Activated T-helper 17 cell treated with anti-CD3 and anti-CD28 coated beads, Interleukin-2, amount 50 U/mL, for 72 hours (primary cell): Measurements from ENCODE around the gene C13orf42. TPM values are rescaled to one million over a fixed set of nuclear protein-coding genes. Genes with fewer than 3 reads are reported as not detected.
"Not testable (repeated sequence)": the region's sequence is repeated elsewhere in the genome, so short reads cannot be mapped to it uniquely, and the experiment has no call there.

Source experiments
- ATAC-seq: fragments of 150-1000 bp; cut with Tn5 transposase; replicated peaks from 2 replicates; pipeline ENCODE4 v1.10.0; 2021; ENCODE audit warnings: mild to moderate bottlenecking, moderate library complexity
- H3K27ac Mint-ChIP-seq: one replicate; pipeline ENCODE4 v1.8.0; 2022; ENCODE audit warnings: mixed read lengths
- H3K27me3 Mint-ChIP-seq: one replicate; pipeline ENCODE4 v1.8.0; 2022; ENCODE audit warnings: mixed read lengths
- H3K36me3 Mint-ChIP-seq: one replicate; pipeline ENCODE4 v1.8.0; 2022; ENCODE audit warnings: low read depth, mild to moderate bottlenecking, mixed read lengths
- H3K4me1 Mint-ChIP-seq: one replicate; pipeline ENCODE4 v1.8.0; 2022; ENCODE audit warnings: mixed read lengths
- H3K4me3 Mint-ChIP-seq: one replicate; pipeline ENCODE4 v1.8.0; 2022; ENCODE audit warnings: mild to moderate bottlenecking, mixed read lengths
- H3K9me3 Mint-ChIP-seq: one replicate; pipeline ENCODE4 v1.8.0; 2022; ENCODE audit warnings: mixed read lengths
- total RNA-seq, 2 donors: library from RNA; stranded (reverse); gene quantifications; one replicate each; pipeline ENCODE4 v1.2.3, GENCODE V29; 2022

The C13orf42 gene
- total RNA-seq, 2 donors from 2014 or later, result not detected

- H3K27ac Mint-ChIP-seq, result no peak overlapping the region
- peaks cover 22% of the 10 kb centered on the region for H3K27me3 Mint-ChIP-seq
- H3K4me3 Mint-ChIP-seq, result no peak overlapping the region
- peaks cover 3% of the 10 kb centered on the region for H3K9me3 Mint-ChIP-seq
- no peaks in the 10 kb centered on the region for H3K4me1 Mint-ChIP-seq
- no peak for ATAC-seq
- H3K36me3 Mint-ChIP-seq, result no peaks in the 10 kb centered on the region
Observed at GRCh38 chr13:51137250-51137649, 26.2 kb upstream of the C13orf42 start.

DNA sequence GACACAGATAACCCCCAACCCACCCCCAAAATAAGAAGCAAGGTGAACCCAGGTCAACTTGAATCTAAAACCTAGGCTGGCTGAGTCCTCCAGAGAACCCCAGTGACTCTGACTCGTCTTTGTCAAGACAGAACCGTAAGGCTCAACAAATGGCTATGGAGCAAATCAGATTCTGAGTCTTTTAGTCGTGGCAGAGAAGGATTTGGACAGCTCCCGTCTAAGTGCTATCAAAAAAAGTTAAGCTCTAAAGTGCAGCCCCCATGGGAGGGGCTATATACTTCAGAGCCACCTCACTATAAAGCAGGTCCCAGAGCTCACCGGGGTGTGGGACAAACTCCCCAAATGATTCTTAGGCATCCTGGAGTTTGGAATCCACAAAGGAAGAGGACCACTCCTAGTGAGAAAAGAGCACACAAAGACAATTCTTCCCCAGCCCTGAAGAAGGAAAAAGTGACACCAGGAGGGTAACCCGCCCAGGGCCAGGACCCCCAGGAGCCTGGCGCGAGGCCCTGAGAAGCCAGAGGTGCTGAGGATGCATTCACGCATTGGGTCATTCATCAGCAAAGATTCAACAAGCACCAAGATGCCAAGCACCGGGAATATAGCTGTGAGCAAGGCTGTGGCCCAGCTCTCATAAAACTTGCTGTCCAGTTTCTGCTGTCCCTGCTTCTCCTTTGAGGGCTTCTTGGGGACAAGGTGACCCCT lies 25.4 kb upstream of the C13orf42 start:
- H3K27me3 Mint-ChIP-seq, result peaks cover 22% of the 10 kb centered on the region
- no peak for ATAC-seq
- H3K9me3 Mint-ChIP-seq, result peaks cover 3% of the 10 kb centered on the region
- no peak overlapping the region for H3K27ac Mint-ChIP-seq
- H3K4me3 Mint-ChIP-seq, result no peak overlapping the region
- H3K4me1 Mint-ChIP-seq, result no peaks in the 10 kb centered on the region
- no peaks in the 10 kb centered on the region for H3K36me3 Mint-ChIP-seq

- no peaks in the 10 kb centered on the region for H3K4me1 Mint-ChIP-seq
- H3K4me3 Mint-ChIP-seq, result no peak overlapping the region
- no peaks in the 10 kb centered on the region for H3K36me3 Mint-ChIP-seq
- peaks cover 9% of the 10 kb centered on the region for H3K9me3 Mint-ChIP-seq
- H3K27me3 Mint-ChIP-seq, result peaks cover 18% of the 10 kb centered on the region
- ATAC-seq, result no peak
- no peak overlapping the region for H3K27ac Mint-ChIP-seq
Observed at GRCh38 chr13:51134763-51135365, 23.8 kb upstream of the C13orf42 start.

- no peak for ATAC-seq
- peaks cover 5% of the 10 kb centered on the region for H3K4me1 Mint-ChIP-seq
- H3K9me3 Mint-ChIP-seq, result peaks cover 9% of the 10 kb centered on the region
- no peak overlapping the region for H3K4me3 Mint-ChIP-seq
- H3K27me3 Mint-ChIP-seq, result peaks cover 4% of the 10 kb centered on the region
- H3K36me3 Mint-ChIP-seq, result no peaks in the 10 kb centered on the region
- no peak overlapping the region for H3K27ac Mint-ChIP-seq
Observed at GRCh38 chr13:51130348-51130747, 19.3 kb upstream of the C13orf42 start.

- H3K27me3 Mint-ChIP-seq, result peaks cover 9% of the 10 kb centered on the region
- peaks cover 14% of the 10 kb centered on the region for H3K4me1 Mint-ChIP-seq
- ATAC-seq, result peak; percentile 56
- H3K36me3 Mint-ChIP-seq, result no peaks in the 10 kb centered on the region
- no peak overlapping the region for H3K4me3 Mint-ChIP-seq
- peaks cover 6% of the 10 kb centered on the region for H3K9me3 Mint-ChIP-seq
- H3K27ac Mint-ChIP-seq, result no peak overlapping the region
Observed at GRCh38 chr13:51125495-51126226, 14.6 kb upstream of the C13orf42 start.

GRCh38 chr13:51122868-51123566 lies 11.9 kb upstream of the C13orf42 start:
- no peaks in the 10 kb centered on the region for H3K9me3 Mint-ChIP-seq
- peak overlapping the region; percentile 47 for H3K27ac Mint-ChIP-seq
- H3K4me1 Mint-ChIP-seq, result peaks cover 14% of the 10 kb centered on the region
- peaks cover 14% of the 10 kb centered on the region for H3K27me3 Mint-ChIP-seq
- no peaks in the 10 kb centered on the region for H3K36me3 Mint-ChIP-seq
- peak; percentile 87 for ATAC-seq
- H3K4me3 Mint-ChIP-seq, result no peak overlapping the region

DNA sequence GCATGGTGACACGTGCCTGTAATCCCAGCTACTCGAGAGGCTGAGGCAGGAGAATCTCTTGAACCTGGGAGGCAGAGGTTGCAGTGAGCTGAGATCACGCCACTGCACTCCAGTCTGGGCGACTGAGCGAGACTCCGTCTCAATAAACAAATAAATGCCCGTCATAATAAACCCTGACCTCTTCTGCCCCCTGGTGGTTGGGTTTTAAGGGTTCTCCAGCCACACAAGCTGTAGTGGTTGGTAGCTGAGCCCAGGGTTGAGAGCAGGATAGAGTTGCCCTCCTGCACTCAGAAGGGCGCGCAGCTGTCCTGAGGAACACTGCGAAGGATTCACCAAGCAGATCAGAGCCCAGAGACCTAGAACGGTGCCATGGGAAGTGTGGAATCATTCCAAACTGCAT lies 9.8 kb upstream of the C13orf42 start:
- not testable (repeated sequence) for H3K27ac Mint-ChIP-seq, H3K9me3 Mint-ChIP-seq, H3K36me3 Mint-ChIP-seq, H3K4me3 Mint-ChIP-seq, ATAC-seq
- Mint-ChIP-seq H3K4me1 (peaks cover 13% of the 10 kb centered on the region), H3K27me3 (peaks cover 23% of the 10 kb centered on the region)

DNA sequence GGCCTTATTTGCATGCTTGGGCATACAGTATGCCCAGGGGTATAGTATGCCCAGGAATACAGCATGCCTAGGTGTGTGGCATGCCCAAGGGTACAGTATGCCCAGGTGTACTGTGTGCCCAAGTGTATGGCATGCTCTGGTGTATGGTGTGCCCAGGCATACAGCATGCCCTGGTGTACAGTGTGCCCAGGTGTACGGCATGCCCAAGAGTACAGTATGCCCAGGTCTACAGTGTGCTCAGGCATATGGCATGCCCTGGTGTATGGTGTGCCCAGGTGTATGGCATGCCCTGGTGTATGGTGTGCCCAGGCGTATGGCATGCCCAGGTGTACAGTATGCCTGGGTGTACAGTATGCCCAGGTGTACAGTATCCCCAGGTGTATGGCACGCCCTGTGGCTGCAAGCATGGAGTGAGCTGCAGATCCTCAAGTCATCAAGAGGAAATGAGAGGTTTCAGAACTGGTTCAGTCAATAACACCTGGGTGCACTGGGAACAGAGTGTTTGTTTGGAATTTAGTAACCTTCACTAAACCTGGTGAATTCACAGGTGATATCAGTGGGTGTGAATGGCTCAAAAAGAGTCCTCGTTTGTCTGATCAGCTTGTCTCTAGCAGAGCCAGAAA lies 7.8 kb upstream of the C13orf42 start:
- Mint-ChIP-seq H3K9me3 (peaks cover 4% of the 10 kb centered on the region), H3K27ac (no peak overlapping the region), H3K4me3 (no peak overlapping the region), H3K27me3 (peaks cover 30% of the 10 kb centered on the region), H3K4me1 (peaks cover 9% of the 10 kb centered on the region), H3K36me3 (no peaks in the 10 kb centered on the region)
- ATAC-seq, result no peak

GRCh38 chr13:51113969-51114368 lies 2.9 kb upstream of the C13orf42 start:
- Mint-ChIP-seq H3K36me3 (no peaks in the 10 kb centered on the region), H3K27me3 (peaks cover 22% of the 10 kb centered on the region), H3K4me3 (no peak overlapping the region), H3K9me3 (peaks cover 4% of the 10 kb centered on the region), H3K27ac (no peak overlapping the region), H3K4me1 (no peaks in the 10 kb centered on the region)
- ATAC-seq, result peak; percentile 68

DNA sequence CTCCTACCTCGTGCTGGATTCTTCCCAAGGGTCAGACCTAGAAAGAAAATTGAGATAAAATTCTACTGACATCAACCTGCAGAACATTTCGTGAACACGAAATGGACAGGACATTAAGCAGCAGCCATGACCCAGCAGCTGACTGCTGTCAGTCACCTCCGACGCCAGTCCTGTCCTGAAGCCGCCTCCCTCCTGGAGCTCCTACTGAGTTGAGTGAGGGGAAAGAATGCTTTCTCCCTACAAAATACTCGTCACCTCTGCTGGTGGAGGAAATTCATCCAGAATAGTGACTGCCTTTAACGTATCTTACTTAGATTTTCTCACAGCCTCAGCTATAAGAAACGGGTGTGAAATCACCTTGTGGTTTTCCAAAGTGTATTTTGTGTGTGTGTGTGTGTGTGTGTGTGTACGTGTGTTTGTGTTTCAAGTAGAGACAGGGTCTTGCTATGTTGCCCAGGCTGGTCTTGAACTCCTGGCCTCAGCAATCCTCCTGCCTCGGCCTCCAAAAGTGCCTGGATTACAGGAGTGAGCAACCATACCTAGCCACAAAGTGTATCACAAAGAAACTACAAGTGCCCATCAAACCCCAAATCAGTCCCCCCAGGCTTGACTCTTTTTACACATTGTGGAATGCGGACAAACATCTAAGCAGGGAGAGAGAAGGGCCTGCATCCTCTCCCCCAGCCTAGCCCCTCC lies 2.3 kb upstream of the C13orf42 start:
- H3K27me3 Mint-ChIP-seq, result peaks cover 22% of the 10 kb centered on the region
- no peak for ATAC-seq
- H3K9me3 Mint-ChIP-seq, result peaks cover 4% of the 10 kb centered on the region
- H3K27ac Mint-ChIP-seq, result no peak overlapping the region
- no peak overlapping the region for H3K4me3 Mint-ChIP-seq
- H3K4me1 Mint-ChIP-seq, result no peaks in the 10 kb centered on the region
- no peaks in the 10 kb centered on the region for H3K36me3 Mint-ChIP-seq

DNA sequence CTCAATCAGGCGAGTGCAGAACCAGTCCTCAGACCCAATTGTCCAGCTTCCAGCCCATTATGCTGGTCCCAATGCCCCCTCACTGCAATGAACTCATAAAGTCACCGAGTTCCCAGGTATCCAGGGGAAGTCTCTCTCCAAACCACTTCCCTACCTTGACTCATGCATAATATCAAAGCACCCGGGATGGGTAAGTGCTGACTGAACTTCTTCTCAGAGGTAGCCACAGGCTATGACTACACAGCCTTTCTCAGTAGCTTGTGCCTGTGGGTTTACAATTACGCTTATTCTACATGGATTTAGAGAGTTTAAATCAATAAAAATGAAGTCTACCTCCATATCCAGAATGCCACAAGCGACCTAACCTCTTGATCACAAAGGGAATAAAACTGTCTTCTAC lies 1.7 kb upstream of the C13orf42 start:
- Mint-ChIP-seq H3K27ac (no peak overlapping the region), H3K27me3 (peaks cover 19% of the 10 kb centered on the region), H3K36me3 (no peaks in the 10 kb centered on the region), H3K4me1 (no peaks in the 10 kb centered on the region), H3K4me3 (no peak overlapping the region), H3K9me3 (peaks cover 2% of the 10 kb centered on the region)
- peak; percentile 78 for ATAC-seq

- H3K4me3 Mint-ChIP-seq, result no peak overlapping the region
- no peaks in the 10 kb centered on the region for H3K4me1 Mint-ChIP-seq
- no peak overlapping the region for H3K27ac Mint-ChIP-seq
- H3K9me3 Mint-ChIP-seq, result no peaks in the 10 kb centered on the region
- no peak for ATAC-seq
- no peaks in the 10 kb centered on the region for H3K36me3 Mint-ChIP-seq
- peaks cover 17% of the 10 kb centered on the region for H3K27me3 Mint-ChIP-seq
Observed at GRCh38 chr13:51111997-51112396, 923 bp upstream of the C13orf42 start.

DNA sequence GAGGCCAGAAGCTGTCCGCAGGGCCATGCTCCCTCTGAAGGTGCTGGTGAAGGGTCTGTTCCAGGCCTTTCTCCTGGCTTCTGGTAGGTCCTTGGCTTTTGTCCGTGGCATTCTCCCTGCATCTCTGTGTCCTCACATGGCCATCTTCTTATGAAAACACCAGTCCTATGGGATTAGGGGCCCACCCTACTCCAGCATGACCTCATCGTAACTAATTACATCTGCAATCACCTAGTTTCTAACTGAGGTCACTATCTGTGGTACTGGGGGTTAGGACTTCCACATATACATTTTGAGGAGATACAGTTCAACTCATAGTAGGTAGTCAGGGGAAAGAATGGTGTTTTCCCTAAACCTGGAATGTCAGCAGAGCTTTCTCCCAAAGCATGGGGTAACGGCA lies 3.1 kb downstream of the C13orf42 start:
- Mint-ChIP-seq H3K4me1 (no peaks in the 10 kb centered on the region), H3K9me3 (no peaks in the 10 kb centered on the region), H3K36me3 (no peaks in the 10 kb centered on the region), H3K4me3 (no peak overlapping the region), H3K27ac (no peak overlapping the region), H3K27me3 (peaks cover 11% of the 10 kb centered on the region)
- no peak for ATAC-seq

GRCh38 chr13:51105046-51105445 lies 6.0 kb downstream of the C13orf42 start:
- no peaks in the 10 kb centered on the region for H3K4me1 Mint-ChIP-seq
- no peak overlapping the region for H3K27ac Mint-ChIP-seq
- no peaks in the 10 kb centered on the region for H3K9me3 Mint-ChIP-seq
- H3K27me3 Mint-ChIP-seq, result peaks cover 31% of the 10 kb centered on the region
- no peak overlapping the region for H3K4me3 Mint-ChIP-seq
- H3K36me3 Mint-ChIP-seq, result no peaks in the 10 kb centered on the region
- ATAC-seq, result no peak
